GM04503 (cell line): ENCODE data around the gene CASP4.
A peak's percentile ranks its signal among the peaks of the same experiment; 100 is the strongest.
"Not testable (repeated sequence)": the region's sequence is repeated elsewhere in the genome, so short reads cannot be mapped to it uniquely, and the experiment has no call there.

Source experiments
- DNase-seq: peaks from one replicate; pipeline ENCODE4 v3.0.0-alpha.2; 2012; ENCODE audit warnings: low read depth

The CASP4 gene

DNA sequence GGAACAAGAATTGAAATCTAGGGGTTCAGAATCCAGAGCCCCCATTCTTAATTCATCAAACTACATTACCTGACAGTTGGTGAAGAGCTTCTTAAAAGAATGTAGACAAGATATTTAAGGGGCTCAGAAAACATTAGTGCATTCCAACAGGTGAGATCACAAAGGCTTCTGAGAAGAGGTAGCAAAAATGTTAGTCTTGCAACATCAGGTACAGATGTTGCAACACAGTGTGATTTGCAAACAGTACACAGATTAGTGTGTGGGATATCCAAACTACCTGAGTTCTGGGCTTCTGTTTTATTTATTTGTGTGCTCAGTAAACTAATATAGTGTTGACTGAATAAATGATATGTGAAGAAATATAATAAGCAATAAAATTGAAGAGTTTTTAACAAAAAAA lies 11.8 kb downstream of the CASP4 start:
- DNase-seq: no peak

DNA sequence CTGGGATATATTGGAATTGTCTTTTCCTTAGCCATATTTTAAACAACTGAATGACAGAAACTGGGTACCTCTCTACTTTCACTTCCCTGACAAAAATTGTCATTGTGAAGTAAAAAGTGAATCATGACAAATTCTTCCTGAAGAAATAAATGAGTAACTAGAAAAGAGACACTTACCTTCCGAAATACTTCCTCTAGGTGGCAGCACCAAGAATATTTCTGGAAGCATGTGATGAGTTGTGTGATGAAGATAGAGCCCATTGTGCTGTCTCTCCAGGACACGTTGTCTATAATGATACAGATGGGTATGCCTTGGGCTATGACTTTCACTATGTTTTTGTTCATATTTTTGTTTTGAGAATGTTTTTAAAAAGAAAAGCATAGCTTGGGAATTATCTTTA lies 21.5 kb downstream of the CASP4 start:
- DNase-seq: peak; percentile 11

DNA sequence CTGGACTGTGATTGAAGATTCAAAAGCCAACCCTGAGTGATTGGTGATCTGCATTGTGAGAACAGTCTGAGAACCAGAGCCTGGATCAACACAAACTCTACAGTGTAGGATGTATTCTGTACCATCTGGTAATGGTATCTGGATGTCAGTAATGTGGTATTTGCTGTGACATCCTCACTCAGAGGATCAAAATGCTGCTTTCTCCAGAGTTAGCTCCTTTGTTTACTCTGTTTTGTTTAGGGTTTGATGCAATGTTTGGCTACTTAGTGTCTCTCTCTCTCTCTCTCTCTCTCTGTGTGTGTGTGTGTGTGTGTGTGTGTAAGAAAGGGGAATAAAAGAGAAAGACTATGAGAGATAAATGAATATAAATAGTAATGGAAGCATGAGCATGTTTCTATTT lies 24.3 kb downstream of the CASP4 start:
- DNase-seq: no peak

DNA sequence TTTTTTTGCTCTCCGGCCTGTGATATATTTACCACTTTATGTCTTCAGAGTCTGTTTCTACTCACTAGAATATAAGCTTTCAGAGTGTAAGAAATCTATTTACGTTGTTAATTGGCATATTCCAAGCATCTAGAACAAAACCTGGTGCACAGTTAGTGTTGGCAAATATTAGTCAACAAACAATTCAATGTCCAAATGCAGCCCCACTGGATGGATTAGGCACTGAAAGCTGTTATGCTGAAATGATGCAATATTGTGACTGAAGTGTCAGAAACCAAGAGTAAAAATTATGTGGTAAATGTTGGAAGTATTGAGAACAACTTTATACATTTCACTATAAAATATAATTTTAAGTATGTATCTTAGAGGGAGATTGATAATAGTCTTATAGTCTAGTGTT lies 24.8 kb downstream of the CASP4 start:
- no peak for DNase-seq

DNA sequence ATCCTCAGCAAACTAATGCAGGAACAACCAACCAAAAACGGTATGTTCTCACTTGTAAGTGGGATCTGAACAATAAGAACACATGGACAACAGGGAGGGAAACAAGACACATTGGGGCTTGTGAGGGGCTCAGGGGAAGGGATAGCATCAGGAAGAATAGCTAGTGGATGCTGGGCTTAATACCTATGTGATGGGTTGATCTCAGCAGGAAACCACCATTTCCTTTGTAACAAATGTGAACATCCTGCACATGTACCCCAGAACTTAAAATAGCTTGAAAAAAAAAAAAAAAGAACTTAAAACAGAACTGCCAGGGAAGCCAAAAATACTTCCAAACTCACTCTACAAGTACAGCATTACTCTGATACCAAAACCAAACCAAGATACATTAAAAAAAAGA lies 33.8 kb downstream of the CASP4 start:
- DNase-seq: no peak

DNA sequence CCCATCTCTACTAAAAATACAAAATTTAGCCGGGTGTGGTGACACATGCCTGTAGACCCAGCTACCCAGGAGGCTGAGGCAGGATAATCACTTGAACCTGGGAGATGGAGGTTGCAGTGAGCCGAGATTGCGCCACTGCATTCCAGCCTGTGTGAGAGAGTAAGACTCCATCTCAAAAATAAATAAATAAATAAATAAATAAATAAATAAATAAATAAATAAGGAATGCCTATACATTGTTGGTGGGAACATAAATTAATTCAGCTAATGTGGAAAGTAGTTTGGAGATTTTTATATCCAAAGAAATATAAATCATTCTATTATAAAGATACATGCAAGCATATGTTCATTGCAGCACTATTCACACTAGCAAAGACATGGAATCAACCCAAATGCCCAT lies 34.3 kb downstream of the CASP4 start:
- DNase-seq: not testable (repeated sequence)

DNA sequence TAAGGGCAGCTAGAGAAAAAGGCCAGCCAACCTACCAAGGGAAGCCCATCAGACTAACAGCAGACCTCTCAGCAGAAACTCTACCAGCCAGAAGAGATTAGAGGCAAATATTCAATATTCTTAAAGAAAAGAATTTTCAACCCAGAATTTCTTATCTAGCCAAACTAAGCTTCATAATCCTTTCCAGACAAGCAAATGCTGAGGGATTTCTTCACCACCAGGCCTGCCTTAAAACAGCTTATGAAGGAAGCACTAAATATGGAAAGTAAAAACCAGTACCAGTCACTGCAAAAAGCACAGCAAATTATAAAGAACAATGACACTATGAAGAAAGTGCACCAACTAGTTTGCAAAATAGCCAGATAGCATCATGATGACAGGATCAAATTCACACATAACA lies 39.6 kb downstream of the CASP4 start:
- no peak for DNase-seq

DNA sequence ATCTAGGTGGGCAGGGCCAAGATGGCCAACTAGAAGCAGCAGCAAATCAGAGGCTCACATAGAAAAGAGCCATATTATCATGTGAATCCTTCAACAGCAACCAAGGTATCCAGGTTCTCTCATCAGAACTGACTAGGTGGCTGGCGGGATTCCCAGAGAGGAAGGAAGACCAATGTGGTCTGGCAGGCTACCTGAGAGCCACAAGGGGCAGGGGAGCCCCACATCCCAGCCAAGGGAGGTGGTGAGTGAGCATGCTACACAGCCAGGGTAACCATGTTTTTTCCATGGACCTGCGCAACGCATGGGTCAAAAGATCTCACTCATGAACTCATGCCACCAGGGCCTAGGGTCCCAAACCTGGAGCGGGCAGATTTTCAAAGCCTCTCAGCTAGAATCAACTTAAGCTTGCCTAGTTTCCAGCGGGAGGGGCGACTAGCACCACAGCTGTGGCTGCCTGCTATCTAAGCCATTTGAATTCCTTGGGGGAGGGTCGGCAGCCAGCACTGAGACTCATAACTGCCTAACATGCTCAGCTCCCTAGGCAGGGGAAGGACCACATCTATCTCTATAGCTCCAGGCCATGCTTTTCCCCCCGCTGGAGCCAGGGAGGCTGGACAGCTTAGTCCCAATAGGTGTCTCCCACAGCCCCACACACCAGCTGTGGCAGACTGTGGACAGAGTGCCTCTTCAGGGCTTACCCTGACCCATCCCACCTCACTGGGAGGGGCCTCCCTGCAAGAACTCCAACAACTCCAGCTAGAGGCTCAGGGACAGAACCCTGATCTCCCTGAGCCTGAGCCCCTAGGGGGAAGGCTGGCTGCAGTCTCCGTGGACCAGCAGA lies 41.4 kb downstream of the CASP4 start:
- DNase-seq: no peak

DNA sequence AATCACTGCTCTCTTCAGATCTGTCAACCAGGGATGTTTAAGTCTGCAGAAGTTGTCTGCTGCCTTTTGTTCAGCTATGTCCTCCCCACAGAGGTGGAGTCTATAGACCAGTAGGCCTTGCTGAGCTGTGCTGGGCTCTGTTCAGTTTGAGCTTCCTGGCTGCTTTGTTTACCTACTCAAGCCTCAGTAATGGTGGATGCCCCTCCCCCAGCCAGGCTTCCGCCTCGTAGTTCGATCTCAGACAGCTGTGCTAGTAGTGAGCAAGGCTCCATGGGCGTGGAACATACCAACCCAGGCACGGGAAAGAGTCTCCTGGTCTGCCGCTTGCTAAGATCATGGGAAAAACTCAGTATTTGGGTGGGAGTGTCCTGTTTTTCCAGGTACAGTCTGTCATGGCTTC lies 42.5 kb downstream of the CASP4 start:
- no peak for DNase-seq

DNA sequence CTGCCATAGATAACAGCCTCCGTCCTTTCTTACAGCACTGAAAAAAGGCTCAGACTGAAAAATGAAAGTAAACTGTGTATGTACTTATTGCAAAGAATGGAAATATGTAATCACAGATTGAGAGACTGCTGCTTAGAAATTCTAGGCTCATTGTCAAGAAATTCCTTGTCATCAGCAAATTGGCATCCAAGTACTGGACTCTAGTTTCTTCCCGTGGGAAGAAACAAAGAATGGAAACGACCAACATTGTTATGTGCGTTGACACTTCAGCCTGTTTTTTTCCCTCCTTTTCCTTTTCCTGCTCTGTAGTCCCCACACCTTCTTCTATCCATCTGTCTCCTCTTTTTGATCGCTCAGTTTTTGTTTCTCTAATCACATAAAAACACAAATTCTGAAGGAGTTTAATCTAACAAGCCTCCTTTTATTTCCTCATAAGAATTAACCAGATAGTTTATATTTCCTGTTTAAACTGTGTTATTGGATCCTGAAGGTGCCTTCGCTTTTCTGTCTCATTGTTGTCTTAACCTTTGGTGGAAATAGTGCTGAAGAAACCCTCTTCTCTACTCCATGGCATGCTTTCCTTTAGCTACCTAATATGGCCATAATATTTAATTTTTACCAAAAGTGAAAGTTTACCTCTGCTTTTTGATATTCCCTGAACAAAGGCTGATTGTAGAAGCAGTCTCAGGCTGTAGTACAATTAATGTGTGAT lies 50.1 kb downstream of the CASP4 start:
- DNase-seq: peak; percentile 80

DNA sequence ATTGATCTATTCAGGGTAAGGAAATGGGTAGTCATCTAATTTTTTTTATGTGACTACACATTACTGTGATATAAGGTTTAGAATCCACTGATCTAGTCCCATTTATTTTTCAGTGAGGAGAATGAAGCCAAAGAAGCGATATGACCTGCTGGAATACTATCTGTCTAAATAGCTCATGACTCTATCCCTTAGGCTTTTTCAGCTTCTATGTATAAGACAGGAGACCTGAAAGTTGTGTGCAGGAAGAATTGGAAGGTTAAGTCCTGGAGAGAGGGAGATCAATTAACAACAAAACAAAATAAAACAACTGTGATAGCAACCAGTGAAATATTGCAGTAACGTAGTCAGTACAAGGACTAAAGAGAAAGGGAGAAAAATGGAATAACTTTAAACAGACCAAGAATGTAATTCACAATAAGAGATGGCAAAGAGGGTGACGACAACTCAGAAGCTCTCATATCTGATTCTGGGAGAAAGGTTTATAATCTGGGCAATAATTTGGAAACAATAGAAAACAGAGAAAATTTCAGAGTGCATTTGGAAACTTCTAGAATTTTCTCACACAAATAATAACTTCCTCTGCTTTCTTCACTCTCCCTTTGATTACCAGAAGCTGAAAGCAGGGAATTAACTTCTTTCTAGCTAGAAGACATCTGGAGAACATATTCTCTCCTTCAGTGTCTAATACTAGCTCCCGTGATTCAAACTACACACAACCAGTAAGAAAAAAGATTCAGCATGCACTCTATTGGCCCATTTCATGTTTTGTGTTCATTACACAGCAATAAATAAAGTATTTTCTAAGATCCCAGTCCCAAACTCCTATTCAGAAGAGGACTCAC lies 50.9 kb downstream of the CASP4 start:
- DNase-seq: peak; percentile 3

DNA sequence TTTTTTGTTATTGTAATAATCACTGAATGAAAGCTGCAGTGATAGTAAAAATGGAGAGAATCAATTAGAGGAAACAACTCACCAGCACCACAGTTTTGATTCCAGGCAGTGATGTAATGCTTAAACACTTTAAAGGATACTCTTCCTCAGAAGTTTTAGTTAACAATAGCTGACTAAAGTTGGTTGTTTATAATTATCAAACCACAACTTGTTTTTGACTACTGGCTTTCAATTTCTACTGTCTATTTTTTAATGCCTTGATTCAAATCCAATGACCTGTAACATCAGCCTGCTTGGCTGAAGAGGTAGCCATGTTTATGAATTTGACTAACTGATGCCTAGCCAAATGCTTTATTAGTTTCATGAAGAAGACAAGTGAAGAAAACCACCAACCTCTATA lies 51.9 kb downstream of the CASP4 start:
- no peak for DNase-seq

DNA sequence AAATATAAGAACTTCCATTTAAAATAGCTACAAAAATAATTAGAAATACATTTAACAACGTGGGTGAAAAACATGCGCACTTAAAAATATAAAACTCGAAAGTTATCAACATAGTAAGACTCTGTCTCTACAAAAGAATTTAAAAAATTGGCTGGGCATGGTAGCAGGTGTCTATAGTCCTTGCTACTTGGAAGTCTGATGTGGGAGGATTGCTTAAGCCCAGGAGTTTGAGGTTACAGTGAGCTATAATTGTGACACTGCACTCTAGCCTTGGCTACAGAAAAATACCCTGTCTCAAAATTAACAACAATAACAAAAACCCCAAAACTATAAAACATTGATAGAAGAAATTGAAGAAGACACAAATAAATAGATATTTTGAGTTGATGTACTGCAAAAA lies 56.3 kb downstream of the CASP4 start:
- no peak for DNase-seq

DNA sequence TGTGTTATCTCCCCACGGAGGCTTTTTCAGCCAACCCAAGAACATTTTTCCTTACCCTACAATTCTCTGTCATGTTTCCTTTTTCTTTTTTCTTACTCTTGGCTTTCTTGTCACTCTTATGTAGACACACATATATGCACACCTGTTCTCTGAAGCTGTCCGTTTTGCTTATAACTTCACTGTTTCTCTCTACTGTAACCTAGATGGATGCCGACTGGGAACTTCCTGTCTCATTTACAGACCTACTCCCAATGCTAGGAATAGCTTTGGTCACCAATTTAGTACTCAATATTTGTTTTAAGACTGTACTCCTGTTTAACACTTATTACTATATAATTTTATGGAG lies 60.2 kb downstream of the CASP4 start:
- no peak for DNase-seq

DNA sequence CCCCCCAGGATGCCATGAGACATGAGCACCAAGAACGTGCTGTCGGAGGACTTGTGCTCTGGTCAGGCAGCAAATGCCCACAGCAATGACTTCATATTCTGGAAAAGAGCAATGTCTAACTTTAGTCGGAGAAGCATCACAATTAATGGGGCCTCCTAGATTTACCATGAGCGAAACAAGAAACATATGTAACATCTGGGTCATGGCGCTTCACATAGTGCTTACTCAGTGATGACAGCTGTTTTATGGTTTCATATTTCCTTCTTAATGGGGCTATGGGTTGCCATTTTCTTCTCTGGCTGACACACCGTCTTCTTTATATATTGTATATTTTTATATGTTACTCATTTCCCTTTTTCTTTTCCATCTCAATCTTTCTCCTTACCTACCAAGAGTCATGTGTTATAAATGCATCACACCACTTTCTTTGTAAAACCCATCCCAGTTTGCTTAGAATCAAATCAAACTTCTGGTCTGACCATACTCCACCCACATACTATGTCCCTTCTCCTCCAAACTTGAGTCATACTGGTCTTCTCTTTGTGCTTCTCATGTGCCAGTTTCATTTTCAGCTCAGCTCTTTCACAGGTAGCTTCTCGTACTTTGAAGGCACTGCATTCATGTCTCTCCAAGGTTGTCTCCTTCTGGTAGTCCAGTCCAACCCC lies 60.7 kb downstream of the CASP4 start:
- no peak for DNase-seq

DNA sequence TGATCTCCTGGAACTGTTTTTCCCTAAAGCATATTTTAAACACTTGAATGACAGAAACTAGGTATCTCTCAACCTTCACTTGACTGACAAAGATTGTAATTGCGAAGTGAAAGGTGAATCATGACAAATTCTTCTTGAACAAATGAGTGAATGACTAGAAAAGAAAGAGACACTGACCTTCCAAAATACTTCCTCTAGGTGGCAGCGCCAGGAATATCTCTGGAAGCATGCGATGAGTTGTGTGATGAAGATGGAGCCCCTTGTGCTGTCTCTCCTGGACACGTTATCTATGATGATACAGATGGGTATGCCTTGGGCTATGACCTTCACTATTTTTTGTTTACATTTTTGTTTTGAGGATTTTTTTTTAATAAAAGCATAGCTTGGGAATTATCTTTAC lies 63.1 kb downstream of the CASP4 start:
- DNase-seq: no peak

DNA sequence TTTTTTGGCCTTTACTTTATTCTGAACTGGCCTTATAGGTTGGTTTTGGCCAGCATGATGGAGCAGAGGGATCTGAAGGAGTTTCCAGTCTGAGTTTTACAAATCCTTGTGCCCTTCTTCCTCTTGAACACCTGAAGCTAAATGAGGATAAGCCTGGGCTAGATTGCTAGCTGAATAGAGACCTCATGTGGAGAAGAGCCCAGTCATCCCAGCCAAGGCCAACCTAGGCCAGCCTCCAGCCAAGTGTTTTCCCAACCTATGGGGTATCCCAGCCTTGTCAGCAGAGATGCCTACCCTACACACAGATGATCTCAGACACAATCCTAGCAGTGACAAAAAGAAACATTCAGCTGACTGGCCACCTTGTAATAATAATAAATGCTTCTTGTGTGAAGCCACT lies 69.1 kb downstream of the CASP4 start:
- no peak for DNase-seq

DNA sequence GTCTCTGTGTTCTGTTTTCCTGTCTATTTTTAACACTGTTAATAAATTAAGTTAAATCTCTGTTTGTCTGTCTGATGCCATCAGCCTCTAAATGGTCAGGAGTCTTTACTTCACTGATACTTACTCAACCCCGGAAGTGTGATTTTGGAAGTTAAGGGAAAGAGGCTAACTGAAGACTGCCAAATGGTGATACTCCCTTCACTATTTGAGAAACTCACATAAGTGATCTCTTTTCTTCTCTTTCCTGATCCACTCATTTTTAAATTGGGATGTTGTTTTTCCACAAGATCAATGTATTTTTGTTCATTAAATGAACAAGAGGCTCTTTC lies 69.7 kb downstream of the CASP4 start:
- DNase-seq: no peak

DNA sequence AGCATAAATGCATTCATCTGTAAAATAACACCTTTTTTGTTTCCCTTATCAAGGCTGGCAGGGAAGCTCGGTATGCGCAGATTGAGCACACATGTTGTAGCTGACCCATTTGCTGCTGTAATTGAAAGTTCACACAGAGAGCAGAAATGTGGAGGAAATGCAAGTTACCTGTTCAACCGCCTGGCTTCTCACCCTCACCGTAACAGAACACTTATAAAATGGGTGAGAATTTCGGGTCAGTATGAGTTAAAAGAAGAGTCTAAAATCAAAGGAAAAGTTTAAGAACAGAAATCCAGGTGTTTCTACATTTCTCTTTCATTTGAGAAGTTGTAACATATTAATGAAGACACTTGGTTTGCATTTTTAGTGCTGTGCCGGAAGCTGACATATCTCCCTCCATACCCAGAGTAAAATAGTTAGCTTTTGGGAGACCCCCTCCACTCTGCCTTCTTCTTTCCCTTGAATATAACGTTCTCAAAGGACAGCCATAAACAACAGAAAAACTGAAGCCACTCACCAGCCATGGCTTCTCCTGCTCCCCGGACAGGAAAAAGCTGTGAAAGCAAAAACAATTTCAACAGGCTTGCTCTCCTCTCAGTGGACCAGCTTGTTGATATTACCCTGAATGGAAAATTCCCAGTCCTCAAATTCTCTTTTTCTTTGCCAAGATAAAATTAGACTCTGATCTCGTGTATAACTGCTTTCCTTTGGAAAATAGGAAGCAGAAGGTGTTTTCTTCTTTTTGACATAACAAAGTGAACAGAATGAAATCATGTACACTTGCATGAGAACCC lies 70.3 kb downstream of the CASP4 start, which contains the start of gene CASP12:
TSS of gene CASP12 (minus strand) at position 570 of the 794 bp plus-strand sequence.
- DNase-seq: no peak

DNA sequence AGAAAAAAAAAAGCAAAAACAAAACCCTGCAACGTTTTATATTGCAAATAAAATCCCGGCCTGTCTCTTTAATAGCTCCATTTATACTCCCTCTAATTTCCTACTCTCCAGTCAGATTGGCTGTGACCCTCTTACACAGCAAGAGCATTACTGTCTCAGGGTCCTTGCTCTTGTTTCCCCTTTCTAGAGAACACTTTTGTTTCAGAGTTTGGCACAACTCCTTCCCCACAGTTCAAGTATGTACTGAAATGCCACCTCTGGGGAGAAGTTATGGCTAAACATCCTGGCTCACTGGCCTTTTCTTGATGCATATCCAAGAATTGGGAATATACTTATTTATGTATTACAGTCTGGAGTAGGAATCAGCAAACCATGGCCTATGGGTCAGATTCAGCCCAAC lies 72.7 kb downstream of the CASP4 start:
- no peak for DNase-seq

DNA sequence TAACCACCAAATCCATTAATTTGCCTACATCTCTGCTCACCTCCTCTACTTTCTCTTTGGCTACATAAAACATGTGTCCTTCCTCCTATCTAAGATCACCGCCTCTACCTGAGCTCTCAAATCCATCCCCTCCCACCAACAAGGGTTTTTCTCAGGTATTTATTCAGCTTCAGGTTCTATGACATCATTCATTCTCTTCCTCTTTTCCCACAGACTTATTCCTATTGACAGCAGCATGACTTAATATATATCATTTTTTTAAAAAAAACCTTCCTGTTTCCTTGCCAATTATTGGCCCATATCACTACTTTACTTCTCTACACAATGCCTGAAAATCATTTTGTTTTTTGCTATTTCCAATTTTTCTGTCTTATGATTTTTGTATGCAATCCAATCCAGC lies 74.5 kb downstream of the CASP4 start:
- no peak for DNase-seq
